Prostate gland (tissue), 2 donors: ENCODE data around the gene RAMACL.

ENCODE experiments used
- CTCF ChIP-seq, 4 experiments: fragments of 200-600 bp in 2 of 4; fragments of 450-650 bp in 2 of 4; sonication (generic) in 2 of 4; IDR thresholded peaks; 1 replicate in 3 of 4; 2 replicates in 1 of 4; pipeline ENCODE4 v1.5.1; 2016 to 2019; ENCODE audit warnings: antibody characterized with exemption in 4 of 4, mild to moderate bottlenecking in 2 of 4, moderate library complexity in 2 of 4
- POLR2A ChIP-seq: fragments of 450-650 bp; IDR thresholded peaks from one replicate; pipeline ENCODE4 v1.6.1; 2016; ENCODE audit warnings: antibody characterized with exemption, mild to moderate bottlenecking
- POLR2AphosphoS5 ChIP-seq: sonication (generic); formaldehyde crosslinking; IDR thresholded peaks from one replicate; pipeline ENCODE4 v1.6.1; 2017; ENCODE audit warnings: antibody characterized with exemption

- TF ChIP-seq CTCF (IDR thresholded peaks at IDR 0.05) (no peak), POLR2A (no peak), POLR2AphosphoS5 (no peak)
These were observed 23.3 kb downstream of the RAMACL start for GRCh38 chr6:166563200-166563599.
